GM12891 (cell line): ENCODE data around the gene PIP4K2A.

Experiments used
- PAX5 ChIP-seq: IDR thresholded peaks from 2 replicates; pipeline ENCODE4 v1.6.1; 2011; ENCODE audit warnings: low read length, moderate library complexity, mild to moderate bottlenecking; ENCODE audit not compliant: insufficient read depth, severe bottlenecking
- POLR2A ChIP-seq: IDR thresholded peaks from 2 replicates; pipeline ENCODE4 v1.6.1; 2011; ENCODE audit warnings: low read depth, low read length, control low read depth
- POLR2AphosphoS5 ChIP-seq: IDR thresholded peaks from 2 replicates; pipeline ENCODE4 v1.6.1; 2011; ENCODE audit warnings: low read depth, low read length, control low read depth
- TAF1 ChIP-seq: IDR thresholded peaks from 2 replicates; pipeline ENCODE4 v1.6.1; 2011; ENCODE audit warnings: low read depth, low read length, control low read depth

DNA sequence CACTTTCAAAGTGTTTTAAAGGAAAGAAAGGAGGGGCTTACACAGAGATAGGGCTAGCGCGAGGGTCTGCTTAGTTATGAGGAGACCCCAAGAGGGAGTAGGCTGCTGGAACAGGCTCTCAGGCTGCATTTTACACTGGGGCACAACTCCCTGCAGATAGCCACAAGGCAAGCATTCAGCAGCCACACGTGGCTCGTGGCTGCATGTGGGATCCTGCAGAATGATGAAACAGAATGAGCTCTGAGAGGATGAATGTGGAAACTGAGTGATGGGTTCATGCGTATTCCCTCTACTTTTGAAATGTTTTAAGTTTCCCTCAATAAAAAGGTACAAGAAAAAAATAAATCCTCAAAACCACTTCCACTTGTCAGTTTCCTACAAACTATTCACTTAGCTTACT is 37.0 kb downstream of the PIP4K2A start:
- TF ChIP-seq POLR2A (no peak), TAF1 (no peak), PAX5 (no peak), POLR2AphosphoS5 (no peak)
